HG02571 (cell line): ENCODE results near the gene MGAT5.

Experiments
- ATAC-seq: cut with Tn5 transposase; IDR thresholded peaks from one replicate; pipeline ENCODE4 v1.9.1; 2021; ENCODE audit warnings: mild to moderate bottlenecking, moderate library complexity; ENCODE audit not compliant: unreplicated experiment

MGAT5 gene

DNA sequence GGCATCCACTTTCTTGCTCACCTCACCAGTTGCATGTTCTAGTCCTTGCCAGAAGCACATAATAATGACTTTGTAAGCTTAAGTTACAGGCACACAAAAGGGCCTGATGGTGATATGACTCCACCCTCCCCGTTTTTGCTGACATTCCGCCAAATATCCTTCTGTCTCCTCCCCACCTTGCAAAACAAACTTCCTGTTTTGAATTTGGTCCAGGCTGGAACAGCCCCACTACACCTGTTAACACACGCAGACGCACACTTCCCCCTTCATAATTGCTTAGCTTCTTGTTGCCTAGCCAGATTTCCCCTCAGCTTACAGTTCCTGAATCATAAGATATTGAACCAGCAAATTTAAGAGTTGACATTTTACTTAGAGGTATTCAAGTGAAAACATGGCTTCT, at the start of gene MGAT5:
TSS of gene MGAT5 (plus strand) at position 269 of the 400 bp plus-strand sequence. CDS start 332 bp downstream, outside the sequence.
- ATAC-seq: peak; percentile 14

DNA sequence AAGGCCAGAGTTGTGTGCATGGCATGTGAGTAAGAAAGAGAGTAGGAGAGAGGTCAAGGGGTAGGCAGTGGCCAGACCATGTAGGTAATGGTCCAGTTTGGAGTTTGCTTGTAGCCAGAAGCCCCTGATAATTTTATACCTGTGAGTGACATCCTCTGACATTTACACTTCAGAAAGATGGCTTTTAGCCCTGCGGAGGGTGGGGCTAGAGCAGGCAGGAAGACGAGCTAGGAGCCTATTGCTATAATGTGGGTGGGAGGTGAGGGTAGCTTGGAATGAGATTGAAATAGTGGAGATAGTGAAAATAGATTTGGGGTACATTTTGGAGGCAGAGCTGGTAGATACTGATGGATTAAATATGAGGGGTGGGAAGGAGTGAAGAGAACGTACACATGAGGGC, 48.8 kb upstream of the MGAT5 start:
- no peak for ATAC-seq

- no peak for ATAC-seq
Measured at GRCh38 chr2:134206031-134206430, 47.8 kb upstream of the MGAT5 start.

GRCh38 chr2:134206573-134206972, 47.3 kb upstream of the MGAT5 start:
- no peak for ATAC-seq

DNA sequence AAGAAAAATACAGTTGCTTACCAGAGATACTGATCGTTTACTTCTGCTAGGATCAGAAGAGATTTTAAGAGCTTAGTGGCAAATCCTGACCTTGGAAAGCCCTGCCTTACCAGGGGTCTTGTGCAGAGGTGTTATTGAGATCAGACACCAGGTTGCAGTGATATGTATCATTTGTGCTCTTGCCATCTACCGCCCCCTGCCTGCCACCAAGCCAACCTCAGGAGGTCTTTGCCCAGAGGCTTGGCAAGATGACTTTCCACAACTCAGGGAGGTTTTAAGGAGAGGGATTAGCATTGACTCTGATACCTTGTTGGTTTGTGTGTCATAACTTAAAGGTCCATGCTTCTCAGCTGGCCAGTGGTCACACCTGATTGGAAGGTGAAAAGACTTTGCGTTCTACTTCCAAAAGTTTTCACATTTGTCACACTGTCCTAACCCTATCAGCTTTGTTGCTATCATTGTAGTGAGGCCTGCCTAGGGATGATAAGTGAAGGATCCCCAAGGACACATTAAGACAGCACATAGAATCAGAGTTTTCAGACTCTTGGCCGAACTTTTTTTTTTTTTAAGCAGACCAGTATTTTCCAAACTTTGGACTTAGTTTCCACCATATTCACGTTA, 46.2 kb upstream of the MGAT5 start:
- peak; percentile 85 for ATAC-seq

- ATAC-seq: no peak
Measured at GRCh38 chr2:134208825-134209224, 45.0 kb upstream of the MGAT5 start.

GRCh38 chr2:134212746-134213145, 41.1 kb upstream of the MGAT5 start:
- no peak for ATAC-seq

DNA sequence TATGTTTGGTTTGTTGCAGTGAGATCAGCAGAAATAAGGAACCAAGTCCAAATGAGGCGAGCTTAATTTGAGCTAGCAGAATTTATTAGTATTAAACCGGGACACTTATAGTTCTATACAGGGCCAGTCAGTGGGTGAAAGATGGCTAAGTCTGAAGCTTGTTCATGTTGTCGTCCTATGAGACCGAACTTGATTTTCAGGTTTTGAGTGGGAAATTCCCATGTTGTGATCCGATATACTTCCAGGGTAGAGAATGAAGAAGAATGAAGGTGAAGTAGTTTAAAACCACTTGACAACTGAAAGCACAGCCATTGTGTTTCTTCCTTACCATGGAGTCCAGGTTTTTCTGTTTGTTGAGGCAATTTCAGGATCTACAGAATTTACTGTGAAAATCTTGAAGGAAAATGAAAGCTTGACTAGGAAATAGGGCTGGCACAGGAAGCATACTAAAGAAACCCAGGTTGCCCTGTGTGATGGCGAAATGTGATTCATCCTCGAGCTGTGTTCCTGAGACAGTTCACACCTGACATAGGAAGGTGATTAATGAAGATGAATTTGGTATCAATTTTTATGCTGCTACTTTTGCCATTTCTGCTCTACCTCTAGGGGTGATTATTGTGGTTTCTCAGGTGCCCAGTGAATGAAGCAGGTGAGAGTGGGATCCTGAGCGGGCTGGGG, 37.6 kb upstream of the MGAT5 start:
- ATAC-seq: no peak

DNA sequence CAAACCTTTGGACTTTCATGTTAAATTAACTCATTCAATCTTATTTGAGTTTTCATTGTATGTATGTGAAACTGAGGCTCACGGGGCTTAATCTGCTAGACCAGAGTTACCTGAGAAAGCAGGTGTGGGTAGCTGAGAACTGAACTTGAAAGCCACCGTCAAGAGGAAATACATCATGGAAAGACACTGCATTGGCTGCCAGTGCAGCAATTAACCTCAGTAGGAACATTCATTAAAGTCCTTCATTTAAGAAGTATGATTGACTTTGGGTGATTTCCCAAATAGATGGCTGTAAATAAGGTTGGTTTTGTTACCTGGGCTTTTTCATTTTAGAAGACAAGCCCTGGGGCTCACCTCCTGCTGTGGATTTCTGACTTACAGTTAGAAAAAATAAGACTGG, 36.5 kb upstream of the MGAT5 start:
- ATAC-seq: no peak

GRCh38 chr2:134217924-134218323, 35.9 kb upstream of the MGAT5 start:
- peak; percentile 70 for ATAC-seq

GRCh38 chr2:134218414-134218813, 35.5 kb upstream of the MGAT5 start:
- peak; percentile 41 for ATAC-seq

DNA sequence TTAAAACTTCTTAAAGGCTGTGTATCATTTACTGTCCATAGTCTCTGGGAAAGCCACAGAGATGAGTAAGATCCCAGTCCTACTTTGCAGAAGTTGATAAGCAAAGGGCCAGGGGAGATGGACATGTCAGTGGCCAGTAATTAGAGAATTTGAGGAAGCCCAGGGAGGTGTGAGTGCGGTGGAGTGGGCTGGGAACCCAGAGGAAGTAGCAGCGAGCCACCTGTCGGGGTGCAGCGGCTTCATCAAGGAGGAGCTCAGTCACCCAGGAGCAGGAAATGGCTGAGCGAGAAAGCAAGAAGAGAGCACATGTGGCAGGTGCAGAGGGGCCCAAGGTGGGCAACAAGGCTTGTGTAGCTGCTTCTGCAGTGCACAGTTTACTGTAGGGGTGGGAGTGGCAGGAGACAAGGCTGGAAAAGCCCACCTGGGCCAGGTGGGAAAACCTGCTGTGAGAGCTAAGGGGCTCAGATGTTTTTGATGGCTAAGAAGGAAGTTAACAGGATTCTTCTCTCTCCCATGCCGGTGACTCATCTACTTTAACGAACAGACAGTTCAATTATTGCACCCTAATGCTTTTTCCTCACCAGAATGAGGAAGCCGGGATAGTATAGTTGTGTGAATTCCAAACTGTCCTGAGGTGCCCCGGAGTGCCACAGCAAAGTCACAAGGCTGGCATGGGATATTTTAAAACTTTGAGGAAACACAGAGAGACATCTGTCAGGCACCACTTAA, 34.8 kb upstream of the MGAT5 start:
- peak; percentile 43 for ATAC-seq

GRCh38 chr2:134220344-134220974, 33.4 kb upstream of the MGAT5 start:
- ATAC-seq: no peak

DNA sequence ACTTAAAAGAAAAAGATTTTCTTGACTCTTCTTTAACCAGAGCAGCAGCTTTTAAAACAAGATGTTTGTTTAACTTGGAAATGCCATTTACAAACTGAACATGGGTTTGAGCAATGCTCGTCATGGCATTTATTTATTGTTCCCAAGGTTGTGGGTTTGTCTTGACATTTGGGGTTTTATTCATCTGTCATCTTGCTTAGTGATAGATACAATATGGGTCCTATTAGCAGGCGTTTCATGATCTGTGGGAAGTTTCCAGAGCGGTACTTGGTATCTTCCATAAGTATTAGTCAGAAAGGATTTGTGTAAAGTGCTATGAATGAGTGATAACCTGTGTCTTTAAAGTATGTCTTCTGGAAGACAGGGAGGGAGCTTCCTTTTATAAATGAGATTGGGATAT, 29.9 kb upstream of the MGAT5 start:
- ATAC-seq: no peak

GRCh38 chr2:134225173-134225572, 28.7 kb upstream of the MGAT5 start:
- ATAC-seq: no peak

DNA sequence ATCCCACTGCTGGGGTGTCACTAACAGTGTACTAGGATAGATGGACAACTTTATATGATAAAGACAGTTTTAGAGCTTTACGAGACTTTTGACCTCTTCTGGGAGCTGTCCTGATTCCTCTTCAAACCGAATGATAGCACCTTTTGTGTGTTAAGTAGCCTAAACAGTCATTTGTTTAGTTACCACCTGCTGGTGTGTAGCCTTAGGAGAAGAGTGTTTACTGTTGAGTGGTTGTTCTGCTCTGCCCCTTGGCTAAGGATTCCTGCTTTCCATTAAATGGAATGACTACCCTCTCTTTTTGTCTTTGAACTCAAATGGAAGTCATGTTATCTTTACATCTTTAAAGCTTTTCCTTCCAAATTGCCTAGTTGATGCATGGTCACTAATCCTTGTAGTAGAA, 28.0 kb upstream of the MGAT5 start:
- no peak for ATAC-seq

- ATAC-seq: no peak
Measured at GRCh38 chr2:134226601-134227000, 27.3 kb upstream of the MGAT5 start.

DNA sequence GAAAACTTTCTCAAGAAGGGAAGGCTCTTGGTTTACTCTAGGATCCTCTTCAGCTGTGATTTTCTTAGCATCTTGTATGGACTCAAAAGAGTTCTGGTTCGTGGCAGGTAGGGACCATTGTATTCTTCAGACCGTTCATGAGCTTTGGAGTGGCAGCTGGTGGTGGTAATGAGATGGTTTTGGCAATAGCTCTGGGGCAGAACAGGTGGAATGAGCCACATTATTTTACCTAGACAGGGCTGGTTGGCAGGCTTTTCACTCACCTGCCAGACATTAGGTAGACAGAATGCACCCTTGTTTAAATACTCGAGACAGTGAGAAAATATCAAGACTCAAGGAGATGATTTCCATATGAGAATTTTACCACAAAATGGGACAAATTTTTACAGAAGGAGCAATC, 26.2 kb upstream of the MGAT5 start:
- ATAC-seq: no peak

- no peak for ATAC-seq
Measured at GRCh38 chr2:134228493-134228903, 25.4 kb upstream of the MGAT5 start.

DNA sequence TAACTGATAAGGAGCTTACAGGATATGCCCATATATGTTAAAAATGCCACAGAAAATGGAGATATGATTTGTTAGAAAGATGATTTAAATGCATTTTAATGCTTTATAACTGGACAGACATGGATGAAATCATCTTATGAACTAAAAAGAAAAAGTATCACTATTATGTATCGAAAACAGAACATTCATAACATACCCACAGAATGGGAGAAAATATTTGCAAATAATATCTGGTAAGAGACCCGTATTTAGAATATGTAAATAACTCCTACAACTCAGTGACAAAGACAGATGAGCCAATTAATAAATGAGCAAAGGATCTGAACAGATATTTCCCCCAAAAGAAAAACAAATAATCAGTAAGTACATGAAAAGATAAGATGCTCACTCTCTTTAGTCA, 24.3 kb upstream of the MGAT5 start:
- no peak for ATAC-seq

DNA sequence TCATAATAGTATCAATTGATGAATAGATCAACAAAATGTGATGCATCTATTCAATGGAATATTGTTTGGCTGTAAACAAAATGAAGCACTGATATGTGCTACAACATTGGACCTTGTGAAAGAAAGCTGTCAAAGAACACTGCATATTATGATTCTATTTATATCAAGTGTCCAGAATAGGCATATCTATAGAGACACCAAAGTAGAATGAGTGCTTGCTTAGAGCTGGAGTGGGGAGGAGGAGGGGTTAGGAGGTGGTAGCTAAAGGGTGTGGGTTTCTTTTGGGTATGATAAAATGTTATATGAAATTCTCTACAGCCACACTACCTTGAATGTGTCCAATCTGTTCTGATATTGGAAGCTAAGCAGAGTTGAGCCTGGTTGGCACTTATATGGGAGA, 23.0 kb upstream of the MGAT5 start:
- no peak for ATAC-seq
